Gastrocnemius medialis (tissue), 4 donors: ENCODE results near the gene MGST1. TPM values are rescaled to one million over a fixed set of nuclear protein-coding genes. Genes with fewer than 3 reads are reported as not detected.

Experiments used
- ATAC-seq, 2 donors: fragments of 150-250 bp; one replicate each; pipeline ENCODE4 v1.9.1; 2016
- DNase-seq, 2 donors: peaks; one replicate each; pipeline ENCODE4 v3.0.0-alpha.2; 2019
- H3K27ac ChIP-seq, 4 donors: fragments of 200-600 bp; sonication (generic); 1 replicate in 1 of 4; 2 replicates in 3 of 4; pipeline ENCODE4 v1.5.1; 2016 to 2018; ENCODE audit warnings: mild to moderate bottlenecking in 2 of 4, moderate library complexity in 1 of 4
- H3K27me3 ChIP-seq, 3 donors: fragments of 200-600 bp; sonication (generic) in 2 of 3; 1 replicate in 1 of 3; 2 replicates in 2 of 3; pipeline versions ENCODE4 v1.5.1 to v1.6.0; 2016 to 2019; ENCODE audit warnings: mild to moderate bottlenecking in 1 of 3, moderate library complexity in 1 of 3
- H3K36me3 ChIP-seq, 2 donors: fragments of 200-600 bp; sonication (generic) in 1 of 2; one replicate each; pipeline ENCODE4 v1.5.1; 2017 to 2018
- H3K4me1 ChIP-seq, 2 donors: fragments of 200-600 bp; sonication (generic) in 1 of 2; one replicate each; pipeline ENCODE4 v1.5.1; 2016 to 2017; ENCODE audit warnings: mild to moderate bottlenecking in 2 of 2
- H3K4me3 ChIP-seq, 4 donors: fragments of 200-600 bp; sonication (generic) in 3 of 4; 1 replicate in 1 of 4; 2 replicates in 3 of 4; pipeline ENCODE4 v1.5.1; 2016 to 2019; ENCODE audit warnings: mild to moderate bottlenecking in 2 of 4
- H3K9me3 ChIP-seq, 3 donors: fragments of 200-600 bp; sonication (generic) in 2 of 3; 1 replicate in 1 of 3; 2 replicates in 2 of 3; pipeline ENCODE4 v1.5.1; 2016 to 2019
- POLR2A ChIP-seq, 2 donors: fragments of 450-650 bp; IDR thresholded peaks; one replicate each; pipeline ENCODE4 v1.6.1; 2017; ENCODE audit warnings: antibody characterized with exemption in 2 of 2, mild to moderate bottlenecking in 2 of 2, moderate library complexity in 2 of 2
- in situ Hi-C, 4 donors: fragments of 200-750 bp; cut with MboI; loops; one replicate each; pipeline versions ENCODE4 v1.15.0 to v1.8.0; 2017; ENCODE audit warnings: low sequenced_read_pairs in 4 of 4
- intact Hi-C: fragments of 100-400 bp; cut with DNase I; formaldehyde crosslinking; loops from one replicate; pipeline ENCODE4 v1.15.1; 2023; ENCODE audit warnings: low total_unique reads
- total RNA-seq, 4 donors: library from RNA; depleted of rRNA; stranded (reverse); fragments of >200 nt; gene quantifications; one replicate each; pipeline versions ENCODE4 v1.1.0 to v1.2.3, GENCODE V29; 2016
- TF ChIP-seq, protein P1 (sequence below), 5 experiments: fragments of 450-650 bp in 3 of 5; fragments of 200-600 bp in 2 of 5; sonication (generic) in 2 of 5; IDR thresholded peaks in 4 of 5; conservative IDR thresholded peaks in 1 of 5; 1 replicate in 4 of 5; 2 replicates in 1 of 5; pipeline ENCODE4 v1.5.1; 2016 to 2019; ENCODE audit warnings: antibody characterized with exemption in 5 of 5, mild to moderate bottlenecking in 3 of 5, moderate library complexity in 3 of 5

MGST1 gene
- total RNA-seq, 4 donors from 2014 or later = 11.8 to 29.5 (median 18.6) TPM

- in situ Hi-C loops = no loop called here
- H3K4me1 ChIP-seq = no peaks in the 10 kb centered on the region
- H3K4me3 ChIP-seq = no peak overlapping the region
- no peaks in the 10 kb centered on the region for H3K9me3 ChIP-seq
- H3K36me3 ChIP-seq = no peaks in the 10 kb centered on the region
- H3K27ac ChIP-seq = no peak overlapping the region
- intact Hi-C loops = no loop called here
- TF ChIP-seq, protein P1, sequence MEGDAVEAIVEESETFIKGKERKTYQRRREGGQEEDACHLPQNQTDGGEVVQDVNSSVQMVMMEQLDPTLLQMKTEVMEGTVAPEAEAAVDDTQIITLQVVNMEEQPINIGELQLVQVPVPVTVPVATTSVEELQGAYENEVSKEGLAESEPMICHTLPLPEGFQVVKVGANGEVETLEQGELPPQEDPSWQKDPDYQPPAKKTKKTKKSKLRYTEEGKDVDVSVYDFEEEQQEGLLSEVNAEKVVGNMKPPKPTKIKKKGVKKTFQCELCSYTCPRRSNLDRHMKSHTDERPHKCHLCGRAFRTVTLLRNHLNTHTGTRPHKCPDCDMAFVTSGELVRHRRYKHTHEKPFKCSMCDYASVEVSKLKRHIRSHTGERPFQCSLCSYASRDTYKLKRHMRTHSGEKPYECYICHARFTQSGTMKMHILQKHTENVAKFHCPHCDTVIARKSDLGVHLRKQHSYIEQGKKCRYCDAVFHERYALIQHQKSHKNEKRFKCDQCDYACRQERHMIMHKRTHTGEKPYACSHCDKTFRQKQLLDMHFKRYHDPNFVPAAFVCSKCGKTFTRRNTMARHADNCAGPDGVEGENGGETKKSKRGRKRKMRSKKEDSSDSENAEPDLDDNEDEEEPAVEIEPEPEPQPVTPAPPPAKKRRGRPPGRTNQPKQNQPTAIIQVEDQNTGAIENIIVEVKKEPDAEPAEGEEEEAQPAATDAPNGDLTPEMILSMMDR (IDR thresholded peaks at IDR 0.05 in 4 of 5, conservative IDR thresholded peaks at IDR 0.05 in 1 of 5) = no peak
- TF ChIP-seq POLR2A (IDR thresholded peaks at IDR 0.05) = no peak
- ATAC-seq = no peak
- no peak for DNase-seq
- no peaks in the 10 kb centered on the region for H3K27me3 ChIP-seq
Observed at GRCh38 chr12:16324272-16324671, 23.2 kb upstream of the MGST1 start.

DNA sequence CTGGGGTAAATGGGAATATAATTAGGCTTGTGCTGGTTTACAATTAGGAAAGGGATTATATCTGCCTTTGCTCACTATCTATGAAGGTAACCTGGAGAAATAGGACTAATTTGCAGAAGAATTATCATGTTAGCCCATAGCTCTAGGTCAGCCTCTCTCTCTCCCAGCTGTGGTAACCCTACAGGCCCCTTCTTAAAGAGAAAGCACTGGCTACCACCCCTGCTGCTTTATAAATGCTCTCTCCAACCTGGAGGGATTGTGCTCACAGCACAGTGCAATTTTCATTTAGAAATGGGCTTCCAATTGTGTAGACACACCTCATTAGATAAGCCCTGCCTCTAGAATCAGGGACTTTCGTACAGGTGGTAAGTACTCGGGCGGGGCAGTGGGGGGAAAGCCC is 22.7 kb upstream of the MGST1 start:
- Histone ChIP-seq H3K9me3 (no peaks in the 10 kb centered on the region), H3K4me3 (no peak overlapping the region), H3K4me1 (no peaks in the 10 kb centered on the region), H3K27ac (no peak overlapping the region), H3K36me3 (no peaks in the 10 kb centered on the region), H3K27me3 (no peaks in the 10 kb centered on the region)
- no peak for DNase-seq
- ATAC-seq = no peak
- intact Hi-C loops = no loop called here
- in situ Hi-C loops = no loop called here
- TF ChIP-seq, protein P1 (IDR thresholded peaks at IDR 0.05 in 4 of 5, conservative IDR thresholded peaks at IDR 0.05 in 1 of 5) = no peak
- no peak for TF ChIP-seq POLR2A (IDR thresholded peaks at IDR 0.05)

DNA sequence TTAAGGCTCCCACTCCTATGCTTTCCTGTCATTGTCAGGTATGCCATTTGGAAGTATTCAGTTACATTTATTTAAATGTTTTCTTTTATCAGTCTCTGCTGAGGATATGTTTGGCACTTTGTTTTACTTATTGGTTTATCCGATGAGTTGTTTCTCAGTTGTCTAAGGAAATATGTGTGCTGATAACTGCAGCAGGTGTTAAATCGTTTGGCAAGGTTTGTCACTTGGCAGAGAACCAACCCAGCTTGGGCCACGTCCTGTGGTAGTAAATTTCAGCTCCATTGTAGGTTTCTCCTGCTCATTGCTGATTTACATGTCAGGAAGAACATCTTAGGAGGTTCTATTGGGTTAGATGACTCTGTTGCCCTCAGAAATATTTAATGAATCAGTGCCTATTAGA is 22.0 kb upstream of the MGST1 start:
- H3K9me3 ChIP-seq = no peaks in the 10 kb centered on the region
- no peaks in the 10 kb centered on the region for H3K27me3 ChIP-seq
- ATAC-seq (no peak), DNase-seq (no peak)
- no peak for TF ChIP-seq POLR2A (IDR thresholded peaks at IDR 0.05)
- TF ChIP-seq, protein P1 (IDR thresholded peaks at IDR 0.05 in 4 of 5, conservative IDR thresholded peaks at IDR 0.05 in 1 of 5) = no peak
- no peaks in the 10 kb centered on the region for H3K36me3 ChIP-seq
- intact Hi-C loops = no loop called here
- H3K4me1 ChIP-seq = no peaks in the 10 kb centered on the region
- no peak overlapping the region for H3K27ac ChIP-seq
- in situ Hi-C loops = no loop called here
- no peak overlapping the region for H3K4me3 ChIP-seq

DNA sequence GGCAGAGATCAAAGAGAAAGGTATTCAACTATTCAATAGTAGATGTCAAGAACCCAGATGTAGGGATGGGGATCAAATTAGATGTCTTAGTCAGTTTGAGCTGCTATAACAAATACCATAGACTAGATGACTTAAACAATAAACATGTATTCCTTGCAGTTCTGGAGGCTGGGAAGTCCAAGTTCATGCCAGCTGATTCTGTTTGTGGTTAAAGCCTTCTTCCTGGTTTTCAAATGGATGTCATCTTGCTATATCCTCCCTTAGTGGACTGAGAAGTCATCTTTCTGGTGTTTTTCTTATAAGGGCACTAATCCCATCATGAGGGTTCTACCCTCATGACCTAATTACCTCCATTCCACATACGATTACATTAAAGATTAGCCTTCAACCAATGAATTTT is 19.5 kb upstream of the MGST1 start:
- in situ Hi-C loops = no loop called here
- H3K9me3 ChIP-seq = no peaks in the 10 kb centered on the region
- ATAC-seq = no peak

DNA sequence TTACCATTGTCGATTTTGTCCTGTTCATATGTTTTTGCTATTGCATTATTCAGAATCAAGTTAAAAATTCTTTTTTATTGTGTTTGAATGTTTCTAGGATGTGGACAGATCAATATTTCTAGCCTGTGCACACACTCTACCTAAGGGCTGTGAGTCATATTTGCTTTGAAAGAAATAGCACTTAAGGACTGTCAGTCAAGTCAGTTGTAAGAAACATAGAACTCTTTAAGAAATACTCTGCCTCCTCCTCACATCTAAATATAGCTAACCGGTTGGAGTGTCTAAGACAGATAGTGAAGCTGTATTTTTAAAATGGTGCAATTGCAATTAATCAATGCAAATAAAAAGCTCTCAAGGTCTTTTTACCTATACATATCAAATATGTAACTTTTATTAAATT is 17.9 kb upstream of the MGST1 start:
- Histone ChIP-seq H3K4me1 (no peaks in the 10 kb centered on the region), H3K4me3 (no peak overlapping the region), H3K27ac (no peak overlapping the region), H3K27me3 (no peaks in the 10 kb centered on the region), H3K9me3 (no peaks in the 10 kb centered on the region), H3K36me3 (no peaks in the 10 kb centered on the region)
- in situ Hi-C loops (no loop called here), intact Hi-C loops (no loop called here)
- ATAC-seq (no peak), DNase-seq (no peak)
- TF ChIP-seq POLR2A (IDR thresholded peaks at IDR 0.05) = no peak
- TF ChIP-seq, protein P1 (IDR thresholded peaks at IDR 0.05 in 4 of 5, conservative IDR thresholded peaks at IDR 0.05 in 1 of 5) = no peak

More for the DNA sequence above, 19.5 kb upstream of the MGST1 start:
- no peaks in the 10 kb centered on the region for H3K36me3 ChIP-seq
- TF ChIP-seq POLR2A (IDR thresholded peaks at IDR 0.05) = no peak
- H3K27me3 ChIP-seq = no peaks in the 10 kb centered on the region
- no peaks in the 10 kb centered on the region for H3K4me1 ChIP-seq
- no peak overlapping the region for H3K4me3 ChIP-seq
- no peak for DNase-seq
- no peak overlapping the region for H3K27ac ChIP-seq
- intact Hi-C loops = no loop called here
